Left renal cortex interstitium (tissue), 4 donors: ENCODE data around the gene AMACR. TPM values are rescaled to one million over a fixed set of nuclear protein-coding genes. Genes with fewer than 3 reads are reported as not detected.
"Not testable (repeated sequence)": the region's sequence is repeated elsewhere in the genome, so short reads cannot be mapped to it uniquely, and the experiment has no call there.

Experiments
- DNase-seq, 4 donors: peaks; one replicate each; pipeline ENCODE4 v3.0.0-alpha.2; 2013; ENCODE audit warnings: low read depth in 4 of 4, low spot score in 2 of 4, missing footprints in 1 of 4
- polyA plus RNA-seq, 4 donors: library from polyadenylated mRNA; unstranded; fragments of 120-200 nt; gene quantifications; one replicate each; pipeline ENCODE4 v1.2.1, GENCODE V29; 2013; ENCODE audit not compliant: insufficient read length in 4 of 4

Gene AMACR
- polyA plus RNA-seq, 4 donors: 82.4 to 84.2 (median 83.2) TPM

GRCh38 chr5:34038390-34038789, 30.5 kb upstream of the AMACR start:
- DNase-seq: no peak

GRCh38 chr5:34037726-34038125, 29.9 kb upstream of the AMACR start:
- DNase-seq: no peak

- DNase-seq: no peak
Measured at GRCh38 chr5:34035756-34036155, 27.9 kb upstream of the AMACR start.

- no peak for DNase-seq
Measured at GRCh38 chr5:34034534-34035327, 26.9 kb upstream of the AMACR start.

- DNase-seq: no peak
Measured at GRCh38 chr5:34031966-34032365, 24.1 kb upstream of the AMACR start.

GRCh38 chr5:34031117-34031516, 23.3 kb upstream of the AMACR start:
- no peak for DNase-seq

- not testable (repeated sequence) for DNase-seq
Measured at GRCh38 chr5:34030585-34030984, 22.7 kb upstream of the AMACR start.

GRCh38 chr5:34030048-34030447, 22.2 kb upstream of the AMACR start:
- no peak for DNase-seq

- no peak for DNase-seq
Measured at GRCh38 chr5:34028349-34028748, 20.5 kb upstream of the AMACR start.

- DNase-seq: no peak
Measured at GRCh38 chr5:34026089-34026761, 18.4 kb upstream of the AMACR start.

- no peak for DNase-seq
Measured at GRCh38 chr5:34022121-34022705, 14.4 kb upstream of the AMACR start.

- no peak for DNase-seq
Measured at GRCh38 chr5:34021334-34021733, 13.5 kb upstream of the AMACR start.

- DNase-seq: no peak
Measured at GRCh38 chr5:34020726-34021125, 12.9 kb upstream of the AMACR start.

- no peak for DNase-seq
Measured at GRCh38 chr5:34017254-34017653, 9.4 kb upstream of the AMACR start.

- no peak for DNase-seq
Measured at GRCh38 chr5:34016750-34017149, 8.9 kb upstream of the AMACR start.

GRCh38 chr5:34016222-34016621, 8.4 kb upstream of the AMACR start:
- DNase-seq: no peak

- DNase-seq: no peak
Measured at GRCh38 chr5:34015120-34015822, 7.4 kb upstream of the AMACR start.

GRCh38 chr5:34014626-34015025, 6.8 kb upstream of the AMACR start:
- no peak for DNase-seq

- no peak for DNase-seq
Measured at GRCh38 chr5:34013547-34013946, 5.7 kb upstream of the AMACR start.

- DNase-seq: no peak
Measured at GRCh38 chr5:34012791-34013190, 4.9 kb upstream of the AMACR start.

GRCh38 chr5:34011536-34011935, 3.7 kb upstream of the AMACR start:
- DNase-seq: no peak
